SK-N-SH treated with all-trans-retinoic acid at 6 μM for 48 hours (cell line): ENCODE data around the gene SPATS2L.

ENCODE experiments used
- ATAC-seq: fragments of 200-7000 bp; cut with Tn5 transposase; 3 replicates; pipeline ENCODE4 v1.9.1; 2020; ENCODE audit warnings: mild to moderate bottlenecking, moderate library complexity
- ARNTL ChIP-seq: fragments of 450-650 bp; formaldehyde crosslinking; IDR thresholded peaks from 2 replicates; pipeline ENCODE4 v1.5.0; 2020; ENCODE audit warnings: low read depth, mild to moderate bottlenecking, moderate library complexity, borderline replicate concordance
- BACH2 ChIP-seq: fragments of 250-450 bp; sonication (Bioruptor Pico); IDR thresholded peaks from 2 replicates; pipeline ENCODE4 v1.9.0; 2021; ENCODE audit warnings: mild to moderate bottlenecking, borderline replicate concordance
- CSDC2 ChIP-seq: fragments of 250-450 bp; sonication (Bioruptor Pico); IDR thresholded peaks from 2 replicates; pipeline ENCODE4 v1.5.0; 2020; ENCODE audit warnings: mild to moderate bottlenecking, moderate library complexity
- ESRRG ChIP-seq: fragments of 250-450 bp; sonication (Bioruptor Pico); IDR thresholded peaks from 2 replicates; pipeline ENCODE4 v1.6.1; 2021; ENCODE audit warnings: mild to moderate bottlenecking
- GLIS3 ChIP-seq: fragments of 250-450 bp; sonication (Bioruptor Pico); IDR thresholded peaks from 2 replicates; pipeline ENCODE4 v1.5.0; 2020; ENCODE audit warnings: mild to moderate bottlenecking, moderate library complexity
- ISL1 ChIP-seq: fragments of 250-450 bp; sonication (Bioruptor Pico); IDR thresholded peaks from 2 replicates; pipeline ENCODE4 v2.1.2; 2022; ENCODE audit warnings: mild to moderate bottlenecking, moderate library complexity
- OSR1 ChIP-seq: fragments of 250-450 bp; sonication (Bioruptor Pico); IDR thresholded peaks from 2 replicates; pipeline ENCODE4 v1.8.0; 2022; ENCODE audit warnings: moderate library complexity, mild to moderate bottlenecking, inconsistent platforms
- PPARA ChIP-seq: fragments of 250-450 bp; sonication (Bioruptor Pico); IDR thresholded peaks from 2 replicates; pipeline ENCODE4 v1.5.0; 2020; ENCODE audit warnings: mild to moderate bottlenecking, borderline replicate concordance
- RARB ChIP-seq: fragments of 250-450 bp; sonication (Bioruptor Pico); IDR thresholded peaks from 2 replicates; pipeline ENCODE4 v1.8.0; 2021; ENCODE audit warnings: mild to moderate bottlenecking, moderate library complexity
- TCF4 ChIP-seq: fragments of 250-450 bp; sonication (Bioruptor Pico); IDR thresholded peaks from 2 replicates; pipeline ENCODE4 v1.8.0; 2021; ENCODE audit warnings: mild to moderate bottlenecking, moderate library complexity, borderline replicate concordance
- TOX ChIP-seq: fragments of 250-450 bp; sonication (Bioruptor Pico); IDR thresholded peaks from 2 replicates; pipeline ENCODE4 v1.8.0; 2021; ENCODE audit warnings: mild to moderate bottlenecking, moderate library complexity, borderline replicate concordance
- ZC3H10 ChIP-seq: fragments of 250-450 bp; sonication (Bioruptor Pico); IDR thresholded peaks from 2 replicates; pipeline ENCODE4 v1.5.1; 2021; ENCODE audit warnings: mild to moderate bottlenecking, moderate library complexity
- ZFP3 ChIP-seq: fragments of 250-450 bp; sonication (Bioruptor Pico); IDR thresholded peaks from 2 replicates; pipeline ENCODE4 v1.5.0; 2020; ENCODE audit warnings: mild to moderate bottlenecking, moderate library complexity
- ZFP30 ChIP-seq: fragments of 450-650 bp; formaldehyde crosslinking; IDR thresholded peaks from 2 replicates; pipeline ENCODE4 v1.5.0; 2022; ENCODE audit warnings: mild to moderate bottlenecking, moderate library complexity
- ZNF70 ChIP-seq: fragments of 450-650 bp; formaldehyde crosslinking; IDR thresholded peaks from 2 replicates; pipeline ENCODE4 v1.5.0; 2020; ENCODE audit warnings: mild to moderate bottlenecking, moderate library complexity
- ZNF8 ChIP-seq: fragments of 450-650 bp; formaldehyde crosslinking; IDR thresholded peaks from 2 replicates; pipeline ENCODE4 v1.5.0; 2020; ENCODE audit warnings: mild to moderate bottlenecking, moderate library complexity
- TF ChIP-seq, protein P1 (sequence below): fragments of 250-450 bp; sonication (Bioruptor Pico); IDR thresholded peaks from 2 replicates; pipeline ENCODE4 v1.5.1; 2021; ENCODE audit warnings: mild to moderate bottlenecking, moderate library complexity
- TF ChIP-seq, protein P2 (sequence below): fragments of 250-450 bp; sonication (Bioruptor Pico); IDR thresholded peaks from 2 replicates; pipeline ENCODE4 v1.5.1; 2020; ENCODE audit warnings: low read depth, mild to moderate bottlenecking, moderate library complexity
- TF ChIP-seq, protein P3 (sequence below): fragments of 250-450 bp; sonication (Bioruptor Pico); IDR thresholded peaks from 2 replicates; pipeline ENCODE4 v1.8.0; 2021; ENCODE audit warnings: low read depth, mild to moderate bottlenecking, moderate library complexity, borderline replicate concordance
- TF ChIP-seq, protein P4 (sequence below): fragments of 250-450 bp; sonication (Bioruptor Pico); IDR thresholded peaks from 2 replicates; pipeline ENCODE4 v1.8.0; 2020; ENCODE audit warnings: mild to moderate bottlenecking, moderate library complexity, borderline replicate concordance

Gene SPATS2L

DNA sequence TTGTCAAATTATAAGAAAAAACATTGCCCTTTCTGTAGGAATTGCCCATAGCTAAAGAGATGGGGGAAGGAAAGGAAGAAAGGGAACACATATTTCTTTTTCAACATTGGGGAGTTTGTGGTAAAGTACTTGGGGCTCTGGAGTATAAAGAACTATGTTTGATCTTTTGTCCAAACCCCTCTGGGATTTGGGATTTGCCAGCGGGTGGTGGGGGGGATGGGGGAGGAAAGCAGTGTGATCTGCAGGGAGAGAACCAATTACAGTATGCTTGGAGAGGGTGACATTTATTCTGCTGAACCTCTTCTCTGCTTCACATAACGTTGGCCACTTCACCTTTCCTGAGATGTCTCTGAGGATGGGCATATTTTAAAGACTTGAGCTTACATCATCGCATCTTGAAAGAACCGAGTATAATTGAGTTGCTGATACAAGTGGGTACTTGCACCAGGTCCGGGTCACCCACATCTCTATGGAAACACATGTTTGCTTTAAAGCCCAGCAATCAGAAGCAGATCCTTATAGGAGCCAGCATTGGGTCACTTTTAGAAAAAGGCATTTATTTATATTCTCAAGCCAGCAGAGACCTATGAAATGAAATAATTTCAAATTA lies 73.1 kb downstream of the SPATS2L start:
- ATAC-seq = no peak
- TF ChIP-seq ZFP3 (CRISPR knock-in tag) (no peak), ESRRG (no peak), ZC3H10 (CRISPR knock-in tag) (no peak)

DNA sequence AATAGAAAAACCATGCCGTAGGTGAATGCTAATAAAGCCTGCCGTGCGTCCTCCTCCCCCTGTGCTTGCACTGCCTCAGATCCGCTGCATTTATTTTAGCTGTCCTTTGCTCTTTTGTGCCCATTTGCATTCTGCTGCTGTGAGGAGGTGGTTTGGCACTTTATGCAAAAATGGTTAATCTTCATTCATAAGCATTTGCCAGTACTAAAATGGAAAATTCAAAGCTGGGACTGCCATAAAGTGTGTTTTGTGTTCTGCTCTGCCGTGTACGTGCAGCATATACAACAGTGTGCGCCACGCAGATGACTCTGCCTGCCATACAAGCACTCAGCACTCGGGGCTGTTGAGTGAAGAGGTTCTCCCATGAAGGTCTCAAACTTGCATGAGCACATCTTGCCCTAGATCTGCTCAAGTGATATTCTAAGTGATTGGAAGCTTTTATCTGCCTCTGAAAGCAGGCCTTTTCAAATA lies 73.6 kb downstream of the SPATS2L start:
- ATAC-seq = no peak
- TF ChIP-seq OSR1 = no peak
- TF ChIP-seq ARNTL = no peak
- TF ChIP-seq ESRRG = no peak
- TF ChIP-seq RARB (CRISPR knock-in tag) = no peak
- no peak for TF ChIP-seq TCF4 (CRISPR knock-in tag)
- no peak for TF ChIP-seq ZFP30
- TF ChIP-seq ISL1 (CRISPR knock-in tag) = no peak
- TF ChIP-seq PPARA (CRISPR knock-in tag) = no peak
- no peak for TF ChIP-seq ZFP3 (CRISPR knock-in tag)
- TF ChIP-seq, protein P1, sequence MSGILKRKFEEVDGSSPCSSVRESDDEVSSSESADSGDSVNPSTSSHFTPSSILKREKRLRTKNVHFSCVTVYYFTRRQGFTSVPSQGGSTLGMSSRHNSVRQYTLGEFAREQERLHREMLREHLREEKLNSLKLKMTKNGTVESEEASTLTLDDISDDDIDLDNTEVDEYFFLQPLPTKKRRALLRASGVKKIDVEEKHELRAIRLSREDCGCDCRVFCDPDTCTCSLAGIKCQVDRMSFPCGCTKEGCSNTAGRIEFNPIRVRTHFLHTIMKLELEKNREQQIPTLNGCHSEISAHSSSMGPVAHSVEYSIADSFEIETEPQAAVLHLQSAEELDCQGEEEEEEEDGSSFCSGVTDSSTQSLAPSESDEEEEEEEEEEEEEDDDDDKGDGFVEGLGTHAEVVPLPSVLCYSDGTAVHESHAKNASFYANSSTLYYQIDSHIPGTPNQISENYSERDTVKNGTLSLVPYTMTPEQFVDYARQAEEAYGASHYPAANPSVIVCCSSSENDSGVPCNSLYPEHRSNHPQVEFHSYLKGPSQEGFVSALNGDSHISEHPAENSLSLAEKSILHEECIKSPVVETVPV (CRISPR knock-in tag) = no peak
- TF ChIP-seq, protein P2, sequence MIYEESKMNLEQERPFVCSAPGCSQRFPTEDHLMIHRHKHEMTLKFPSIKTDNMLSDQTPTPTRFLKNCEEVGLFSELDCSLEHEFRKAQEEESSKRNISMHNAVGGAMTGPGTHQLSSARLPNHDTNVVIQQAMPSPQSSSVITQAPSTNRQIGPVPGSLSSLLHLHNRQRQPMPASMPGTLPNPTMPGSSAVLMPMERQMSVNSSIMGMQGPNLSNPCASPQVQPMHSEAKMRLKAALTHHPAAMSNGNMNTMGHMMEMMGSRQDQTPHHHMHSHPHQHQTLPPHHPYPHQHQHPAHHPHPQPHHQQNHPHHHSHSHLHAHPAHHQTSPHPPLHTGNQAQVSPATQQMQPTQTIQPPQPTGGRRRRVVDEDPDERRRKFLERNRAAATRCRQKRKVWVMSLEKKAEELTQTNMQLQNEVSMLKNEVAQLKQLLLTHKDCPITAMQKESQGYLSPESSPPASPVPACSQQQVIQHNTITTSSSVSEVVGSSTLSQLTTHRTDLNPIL (CRISPR knock-in tag) = no peak
- no peak for TF ChIP-seq GLIS3 (CRISPR knock-in tag)
- no peak for TF ChIP-seq CSDC2
- no peak for TF ChIP-seq TOX (CRISPR knock-in tag)
- TF ChIP-seq, protein P3, sequence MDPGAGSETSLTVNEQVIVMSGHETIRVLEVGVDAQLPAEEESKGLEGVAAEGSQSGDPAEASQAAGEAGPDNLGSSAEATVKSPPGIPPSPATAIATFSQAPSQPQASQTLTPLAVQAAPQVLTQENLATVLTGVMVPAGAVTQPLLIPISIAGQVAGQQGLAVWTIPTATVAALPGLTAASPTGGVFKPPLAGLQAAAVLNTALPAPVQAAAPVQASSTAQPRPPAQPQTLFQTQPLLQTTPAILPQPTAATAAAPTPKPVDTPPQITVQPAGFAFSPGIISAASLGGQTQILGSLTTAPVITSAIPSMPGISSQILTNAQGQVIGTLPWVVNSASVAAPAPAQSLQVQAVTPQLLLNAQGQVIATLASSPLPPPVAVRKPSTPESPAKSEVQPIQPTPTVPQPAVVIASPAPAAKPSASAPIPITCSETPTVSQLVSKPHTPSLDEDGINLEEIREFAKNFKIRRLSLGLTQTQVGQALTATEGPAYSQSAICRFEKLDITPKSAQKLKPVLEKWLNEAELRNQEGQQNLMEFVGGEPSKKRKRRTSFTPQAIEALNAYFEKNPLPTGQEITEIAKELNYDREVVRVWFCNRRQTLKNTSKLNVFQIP (CRISPR knock-in tag) = no peak
- TF ChIP-seq, all 23 proteins: peak for 0

DNA sequence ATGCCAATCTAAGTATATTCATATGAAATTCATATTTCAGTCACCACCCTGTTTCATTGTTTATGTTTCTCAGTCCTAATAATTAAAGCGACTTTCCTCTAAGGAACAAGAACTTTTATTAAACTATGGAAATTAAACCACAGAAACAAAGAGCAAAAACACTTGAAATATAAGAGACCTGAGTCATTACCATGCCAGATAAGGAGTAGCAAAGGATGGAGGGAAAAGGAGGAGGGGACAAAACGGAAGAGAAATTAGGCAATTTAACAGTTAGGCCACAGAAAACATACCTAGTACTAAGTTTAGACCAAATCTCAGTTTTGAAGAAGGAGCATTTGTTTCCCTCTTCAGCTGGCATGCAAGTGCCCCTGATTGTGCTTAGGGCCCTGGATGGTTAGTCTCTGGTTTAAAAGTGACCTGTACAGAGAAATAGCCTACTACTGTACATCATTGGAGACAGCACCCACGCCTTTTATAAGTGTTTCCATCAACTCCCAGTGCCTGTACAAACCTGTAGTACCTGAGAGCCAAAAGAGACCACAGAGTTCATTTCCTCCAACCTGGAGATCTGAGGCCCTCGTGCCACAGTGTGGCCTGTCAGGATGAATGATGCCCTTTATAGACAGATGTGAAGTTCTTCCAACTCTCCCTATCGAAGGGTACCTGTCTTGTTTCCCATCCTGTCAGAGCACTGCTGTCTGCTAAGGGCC lies 74.5 kb downstream of the SPATS2L start:
- TF ChIP-seq TCF4 (CRISPR knock-in tag) = no peak
- TF ChIP-seq ESRRG = no peak
- TF ChIP-seq ZNF70 (CRISPR knock-in tag) = no peak
- TF ChIP-seq ZNF8 = no peak
- TF ChIP-seq, protein P1 (CRISPR knock-in tag) = no peak
- TF ChIP-seq, protein P2 (CRISPR knock-in tag) = no peak
- TF ChIP-seq, protein P4, sequence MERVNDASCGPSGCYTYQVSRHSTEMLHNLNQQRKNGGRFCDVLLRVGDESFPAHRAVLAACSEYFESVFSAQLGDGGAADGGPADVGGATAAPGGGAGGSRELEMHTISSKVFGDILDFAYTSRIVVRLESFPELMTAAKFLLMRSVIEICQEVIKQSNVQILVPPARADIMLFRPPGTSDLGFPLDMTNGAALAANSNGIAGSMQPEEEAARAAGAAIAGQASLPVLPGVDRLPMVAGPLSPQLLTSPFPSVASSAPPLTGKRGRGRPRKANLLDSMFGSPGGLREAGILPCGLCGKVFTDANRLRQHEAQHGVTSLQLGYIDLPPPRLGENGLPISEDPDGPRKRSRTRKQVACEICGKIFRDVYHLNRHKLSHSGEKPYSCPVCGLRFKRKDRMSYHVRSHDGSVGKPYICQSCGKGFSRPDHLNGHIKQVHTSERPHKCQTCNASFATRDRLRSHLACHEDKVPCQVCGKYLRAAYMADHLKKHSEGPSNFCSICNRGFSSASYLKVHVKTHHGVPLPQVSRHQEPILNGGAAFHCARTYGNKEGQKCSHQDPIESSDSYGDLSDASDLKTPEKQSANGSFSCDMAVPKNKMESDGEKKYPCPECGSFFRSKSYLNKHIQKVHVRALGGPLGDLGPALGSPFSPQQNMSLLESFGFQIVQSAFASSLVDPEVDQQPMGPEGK (CRISPR knock-in tag) = no peak
- no peak for TF ChIP-seq ZFP30
- TF ChIP-seq ZFP3 (CRISPR knock-in tag) = no peak
- TF ChIP-seq CSDC2 = no peak
- no peak for TF ChIP-seq RARB (CRISPR knock-in tag)
- no peak for TF ChIP-seq BACH2 (CRISPR knock-in tag)
- TF ChIP-seq, protein P3 (CRISPR knock-in tag) = no peak
- no peak for TF ChIP-seq ISL1 (CRISPR knock-in tag)
- peak; percentile 58 for ATAC-seq
